Left ventricle myocardium superior (tissue), 1 donor: ENCODE results near the gene KCNN1. TPM values are rescaled to one million over a fixed set of nuclear protein-coding genes. Genes with fewer than 3 reads are reported as not detected.

ENCODE experiments used
- total RNA-seq: library from RNA; stranded (reverse); fragmentation: NEBNext Ultra II Directional; extraction: Animal tissue kit (Norgen Biotek cat#: 25700); gene quantifications from one replicate; pipeline ENCODE4 v1.2.1, GENCODE V29; 2021
- donor health status: DM: no; HTN: yes; CAD: no; lungs with severe emphysema.

The KCNN1 gene
- total RNA-seq, 1 donor from 2014 or later = not detected

Other genes with a start within 250 kb of the KCNN1 start
- 25.5 TPM for gene MAP1S, start 247.6 kb upstream of the KCNN1 start, total RNA-seq
- gene FCHO1, start 215.6 kb upstream of the KCNN1 start, total RNA-seq = 0.97 TPM
- gene B3GNT3, start 172.0 kb upstream of the KCNN1 start, total RNA-seq = not detected
- not detected for gene INSL3, start 145.6 kb upstream of the KCNN1 start, total RNA-seq
- 1.5 TPM for gene JAK3, start 119.1 kb upstream of the KCNN1 start, total RNA-seq
- 720 TPM for gene RPL18A, start 107.2 kb upstream of the KCNN1 start, total RNA-seq
- not detected for gene SLC5A5, start 95.2 kb upstream of the KCNN1 start, total RNA-seq
- gene CCDC124, start 34.1 kb upstream of the KCNN1 start, total RNA-seq = 83.9 TPM
- 17.9 TPM for gene ARRDC2, start 41.1 kb downstream of the KCNN1 start, total RNA-seq
- gene IL12RB1, start 119.8 kb downstream of the KCNN1 start, total RNA-seq = 0.94 TPM
- 5.6 TPM for gene MAST3, start 130.7 kb downstream of the KCNN1 start, total RNA-seq
- gene PIK3R2, start 186.1 kb downstream of the KCNN1 start, total RNA-seq = 29.6 TPM
- 20.6 TPM for gene IFI30, start 206.7 kb downstream of the KCNN1 start, total RNA-seq
- gene MPV17L2, start 226.1 kb downstream of the KCNN1 start, total RNA-seq = 9.0 TPM
- gene RAB3A, start 236.9 kb downstream of the KCNN1 start, total RNA-seq = 35.5 TPM